Trophoblast cell (in vitro differentiated cells and primary cell): Measurements from ENCODE around the gene CBLIF.
A peak's percentile ranks its signal among the peaks of the same experiment; 100 is the strongest.

Experiments used
- DNase-seq, 2 donors: peaks; one replicate each; pipeline ENCODE4 v3.0.0-alpha.2; 2016
- H2AFZ ChIP-seq: 2 replicates; pipeline ENCODE4 v1.6.1; 2013; ENCODE audit warnings: low read length, moderate library complexity, mild to moderate bottlenecking; ENCODE audit not compliant: insufficient read depth, poor library complexity
- H2AK5ac ChIP-seq: 2 replicates; pipeline ENCODE4 v1.6.1; 2013; ENCODE audit warnings: mild to moderate bottlenecking, low read length
- H2BK120ac ChIP-seq: 2 replicates; pipeline ENCODE4 v1.6.1; 2013; ENCODE audit warnings: low read length, mild to moderate bottlenecking, moderate library complexity; ENCODE audit not compliant: insufficient read depth, poor library complexity
- H2BK12ac ChIP-seq: 2 replicates; pipeline ENCODE4 v1.6.1; 2013; ENCODE audit warnings: mild to moderate bottlenecking, low read length, moderate library complexity
- H2BK5ac ChIP-seq: 2 replicates; pipeline ENCODE4 v1.6.1; 2013; ENCODE audit warnings: low read length, low read depth, moderate library complexity, mild to moderate bottlenecking; ENCODE audit not compliant: poor library complexity
- H3K14ac ChIP-seq: 2 replicates; pipeline ENCODE4 v1.6.1; 2013; ENCODE audit warnings: mild to moderate bottlenecking, low read length
- H3K18ac ChIP-seq: 2 replicates; pipeline ENCODE4 v1.6.1; 2013; ENCODE audit warnings: mild to moderate bottlenecking, low read length
- H3K23ac ChIP-seq: 2 replicates; pipeline ENCODE4 v1.6.1; 2013; ENCODE audit warnings: low read length
- H3K27ac ChIP-seq: 2 replicates; pipeline ENCODE4 v1.5.1; 2013; ENCODE audit warnings: low read depth, mild to moderate bottlenecking, inconsistent platforms, low read length, moderate library complexity
- H3K27me3 ChIP-seq: 2 replicates; pipeline ENCODE4 v1.6.1; 2013; ENCODE audit warnings: inconsistent platforms, mild to moderate bottlenecking, low read length, moderate library complexity; ENCODE audit not compliant: insufficient read depth
- H3K36me3 ChIP-seq, 2 experiments: 1 replicate in 1 of 2; 2 replicates in 1 of 2; pipeline ENCODE4 v1.6.1; 2013; ENCODE audit warnings: low read length in 2 of 2, mild to moderate bottlenecking in 2 of 2, moderate library complexity in 1 of 2; ENCODE audit not compliant: insufficient read depth in 2 of 2, control insufficient read depth in 1 of 2
- H3K4ac ChIP-seq: 2 replicates; pipeline ENCODE4 v1.6.1; 2013; ENCODE audit warnings: low read depth, mild to moderate bottlenecking, low read length, moderate library complexity
- H3K4me1 ChIP-seq, 2 experiments: 1 replicate in 1 of 2; 2 replicates in 1 of 2; pipeline ENCODE4 v1.6.1; 2013; ENCODE audit warnings: low read length in 2 of 2, mild to moderate bottlenecking in 2 of 2, moderate library complexity in 1 of 2; ENCODE audit not compliant: insufficient read depth in 2 of 2, control insufficient read depth in 1 of 2
- H3K4me2 ChIP-seq: 2 replicates; pipeline ENCODE4 v1.6.1; 2013; ENCODE audit warnings: inconsistent platforms, mild to moderate bottlenecking, low read length, moderate library complexity
- H3K4me3 ChIP-seq: 2 replicates; pipeline ENCODE4 v1.5.1; 2013; ENCODE audit warnings: mild to moderate bottlenecking, low read depth, low read length, inconsistent platforms
- H3K79me1 ChIP-seq: one replicate; pipeline ENCODE4 v1.6.1; 2013; ENCODE audit warnings: low read length
- H3K79me2 ChIP-seq: 2 replicates; pipeline ENCODE4 v1.6.1; 2013; ENCODE audit warnings: low read length, mild to moderate bottlenecking; ENCODE audit not compliant: control insufficient read depth, insufficient read depth, poor library complexity
- H3K9ac ChIP-seq: 2 replicates; pipeline ENCODE4 v1.6.1; 2013; ENCODE audit warnings: mild to moderate bottlenecking, low read length
- H3K9me3 ChIP-seq: 2 replicates; pipeline ENCODE4 v1.6.1; 2013; ENCODE audit warnings: low read depth, mild to moderate bottlenecking, control low read depth, inconsistent platforms, low read length; ENCODE audit not compliant: insufficient read depth
- H4K12ac ChIP-seq: 2 replicates; pipeline ENCODE4 v1.6.1; 2013; ENCODE audit warnings: low read depth, mild to moderate bottlenecking, low read length, moderate library complexity
- H4K8ac ChIP-seq: 2 replicates; pipeline ENCODE4 v1.6.1; 2013; ENCODE audit warnings: low read depth, mild to moderate bottlenecking, low read length, moderate library complexity
- H4K91ac ChIP-seq: one replicate; pipeline ENCODE4 v1.6.1; 2013; ENCODE audit warnings: low read depth, mild to moderate bottlenecking, low read length, moderate library complexity
- WGBS: extraction: QIAGEN DNeasy Blood & Tissue Kit; methylation state at CpG from one replicate; pipeline ENCODE4 v1.1.7; 2013; ENCODE audit warnings: missing lambda C conversion rate; ENCODE audit not compliant: insufficient read length, insufficient coverage; ENCODE audit errors: extremely low coverage; 5-methylcytosine and 5-hydroxymethylcytosine counted together

CBLIF gene

DNA sequence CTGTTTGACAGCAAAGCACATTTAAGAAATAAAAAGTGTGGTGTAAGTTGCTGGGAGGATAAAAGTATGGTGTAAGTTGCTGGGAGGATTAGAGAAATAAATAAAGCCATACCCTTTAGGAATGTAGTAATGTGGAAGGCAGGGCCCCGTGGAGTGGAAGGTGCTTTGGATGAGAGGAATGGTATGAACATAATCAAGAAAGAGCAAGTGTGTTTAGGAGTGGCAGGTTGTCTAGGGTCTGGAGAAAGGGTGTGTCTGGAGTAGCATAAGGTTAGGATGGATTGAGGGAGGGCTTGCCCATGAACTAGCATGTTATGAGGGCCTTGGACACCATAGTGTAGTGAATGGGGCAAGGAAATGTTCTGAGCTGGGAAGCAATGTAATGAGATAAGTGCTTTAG lies 52.8 kb downstream of the CBLIF start:
- no peak overlapping the region for H3K27ac ChIP-seq
- WGBS, result no CpG with 5 or more reads among the region's 1 CpG
- peaks cover 16 to 24% of the 10 kb centered on the region in 2 experiments for H3K4me1 ChIP-seq
- DNase-seq, result no peak
- H3K36me3 ChIP-seq, result peaks cover 36 to 58% of the 10 kb centered on the region in 2 experiments
- H3K23ac ChIP-seq, result no peak overlapping the region
- no peak overlapping the region for H3K9ac ChIP-seq
- H2BK120ac ChIP-seq, result no peak overlapping the region
- no peak overlapping the region for H3K18ac ChIP-seq
- H3K27me3 ChIP-seq, result no peaks in the 10 kb centered on the region
- H3K4me2 ChIP-seq, result no peak overlapping the region
- H4K8ac ChIP-seq, result no peak overlapping the region
- no peak overlapping the region for H2BK12ac ChIP-seq
- H4K91ac ChIP-seq, result no peak overlapping the region
- H2AK5ac ChIP-seq, result no peak overlapping the region
- H3K79me2 ChIP-seq, result peaks cover 2% of the 10 kb centered on the region
- peaks cover 4% of the 10 kb centered on the region for H3K9me3 ChIP-seq
- H3K79me1 ChIP-seq, result peaks cover 10% of the 10 kb centered on the region
- H3K4ac ChIP-seq, result no peak overlapping the region
- no peak overlapping the region for H4K12ac ChIP-seq
- H3K4me3 ChIP-seq, result no peak overlapping the region
- H3K14ac ChIP-seq, result no peak overlapping the region
- H2BK5ac ChIP-seq, result no peak overlapping the region
- H2AFZ ChIP-seq, result no peak overlapping the region

DNA sequence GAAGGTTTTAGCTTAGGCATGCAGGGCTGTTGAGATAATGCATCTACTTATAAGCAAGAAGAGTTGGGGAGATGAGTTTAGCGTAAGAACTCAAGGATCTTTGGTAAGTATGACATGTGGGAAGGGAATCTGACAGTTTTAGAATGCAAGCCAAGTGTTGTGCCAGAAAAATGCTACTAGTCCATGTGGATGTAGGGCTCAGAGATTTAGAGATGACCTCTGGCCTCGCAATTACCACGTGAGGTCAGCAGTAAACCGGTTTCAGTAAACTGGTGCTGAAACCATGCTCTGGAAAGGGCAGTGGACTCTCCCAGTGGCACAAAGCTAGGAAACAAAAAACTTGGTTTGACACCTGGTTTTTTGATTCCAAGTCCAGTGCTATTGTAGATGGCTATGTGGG lies 53.7 kb downstream of the CBLIF start:
- Histone ChIP-seq H2AFZ (no peak overlapping the region), H2AK5ac (no peak overlapping the region), H4K8ac (no peak overlapping the region), H3K79me1 (peaks cover 13% of the 10 kb centered on the region), H4K12ac (no peak overlapping the region), H3K36me3 (peaks cover 33 to 51% of the 10 kb centered on the region in 2 experiments), H3K4ac (no peak overlapping the region), H3K79me2 (peaks cover 3% of the 10 kb centered on the region), H3K27ac (no peak overlapping the region), H2BK120ac (no peak overlapping the region), H3K14ac (no peak overlapping the region), H3K4me3 (no peak overlapping the region), H3K4me2 (no peak overlapping the region), H3K18ac (no peak overlapping the region), H4K91ac (no peak overlapping the region), H2BK5ac (no peak overlapping the region), H3K23ac (no peak overlapping the region), H2BK12ac (no peak overlapping the region), H3K4me1 (peaks cover 24 to 33% of the 10 kb centered on the region in 2 experiments), H3K9ac (no peak overlapping the region), H3K27me3 (no peaks in the 10 kb centered on the region), H3K9me3 (peaks cover 4% of the 10 kb centered on the region)
- peak; percentile 30 to 64 for DNase-seq
- whole genome bisulfite sequencing, result no CpG with 5 or more reads among the region's 4 CpGs

DNA sequence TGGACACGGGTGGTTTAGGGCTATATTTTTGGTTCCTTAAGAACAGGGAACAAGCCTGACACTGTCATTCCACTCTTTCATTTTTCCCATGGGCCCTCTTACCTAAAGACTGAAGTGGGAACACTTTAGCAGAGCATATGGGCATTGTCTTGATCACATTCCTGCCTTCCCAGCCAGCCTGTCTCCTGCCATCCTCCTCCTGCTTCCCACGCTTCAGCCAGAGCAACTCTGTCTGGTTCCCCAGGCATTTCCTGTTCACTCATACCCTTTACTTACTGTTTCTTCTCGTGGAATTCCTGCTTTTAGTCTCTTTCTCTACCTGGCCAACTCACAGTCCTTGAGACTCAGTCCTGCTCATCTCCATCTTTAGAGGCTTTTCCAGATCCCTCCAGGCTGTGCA lies 57.5 kb downstream of the CBLIF start:
- Histone ChIP-seq H3K9me3 (peaks cover 2% of the 10 kb centered on the region), H3K23ac (no peak overlapping the region), H4K12ac (no peak overlapping the region), H2BK12ac (no peak overlapping the region), H2AFZ (no peak overlapping the region), H4K91ac (no peak overlapping the region), H3K4me1 (peaks cover 24 to 33% of the 10 kb centered on the region in 2 experiments), H3K18ac (no peak overlapping the region), H3K27ac (peak overlapping the region; percentile 96), H3K27me3 (no peaks in the 10 kb centered on the region), H3K4me3 (no peak overlapping the region), H3K79me2 (peaks cover 6% of the 10 kb centered on the region), H3K36me3 (peaks cover 14 to 29% of the 10 kb centered on the region in 2 experiments), H2BK5ac (peak overlapping the region; percentile 92), H3K4ac (no peak overlapping the region), H3K4me2 (peak overlapping the region; percentile 8), H3K79me1 (peaks cover 13% of the 10 kb centered on the region), H2AK5ac (no peak overlapping the region), H2BK120ac (no peak overlapping the region), H3K9ac (no peak overlapping the region), H3K14ac (no peak overlapping the region), H4K8ac (no peak overlapping the region)
- WGBS, result no CpG with 5 or more reads among the region's 3 CpGs
- DNase-seq, result no peak

DNA sequence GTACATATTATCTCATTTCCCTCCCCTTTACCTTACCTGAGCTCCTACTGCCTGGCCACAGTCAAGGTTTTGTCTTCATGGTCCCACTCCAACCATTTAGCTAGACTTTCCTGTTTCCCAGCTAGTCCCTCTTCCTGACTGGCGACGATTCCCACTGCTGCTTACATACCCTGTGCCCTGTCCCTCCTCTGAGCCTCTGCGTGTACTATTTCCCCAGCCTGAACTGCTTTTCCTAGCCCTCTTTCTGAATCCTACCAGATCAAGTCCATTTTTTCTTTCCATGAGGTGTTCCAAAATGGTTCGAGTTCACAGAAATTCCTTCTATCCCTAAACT lies 58.1 kb downstream of the CBLIF start:
- no peak overlapping the region for H4K12ac ChIP-seq
- H3K27ac ChIP-seq, result peak overlapping the region; percentile 96
- H3K4me2 ChIP-seq, result no peak overlapping the region
- DNase-seq, result no peak
- H3K36me3 ChIP-seq, result peaks cover 14 to 24% of the 10 kb centered on the region in 2 experiments
- no CpG with 5 or more reads among the region's 4 CpGs for WGBS
- H3K79me1 ChIP-seq, result peaks cover 13% of the 10 kb centered on the region
- H3K79me2 ChIP-seq, result peaks cover 6% of the 10 kb centered on the region
- no peak overlapping the region for H3K4me3 ChIP-seq
- peaks cover 24 to 33% of the 10 kb centered on the region in 2 experiments for H3K4me1 ChIP-seq
- H3K9ac ChIP-seq, result no peak overlapping the region
- peak overlapping the region; percentile 62 for H2AFZ ChIP-seq
- H2AK5ac ChIP-seq, result peak overlapping the region; percentile 77
- H2BK120ac ChIP-seq, result peak overlapping the region; percentile 86
- peak overlapping the region; percentile 77 for H2BK12ac ChIP-seq
- peaks cover 2% of the 10 kb centered on the region for H3K9me3 ChIP-seq
- H3K18ac ChIP-seq, result peak overlapping the region; percentile 88
- H3K4ac ChIP-seq, result peak overlapping the region; percentile 81
- H2BK5ac ChIP-seq, result peak overlapping the region; percentile 92
- H3K14ac ChIP-seq, result peak overlapping the region; percentile 75
- H4K8ac ChIP-seq, result peak overlapping the region; percentile 77
- no peaks in the 10 kb centered on the region for H3K27me3 ChIP-seq
- peak overlapping the region; percentile 95 for H4K91ac ChIP-seq
- H3K23ac ChIP-seq, result no peak overlapping the region
